GM18867 (cell line): ENCODE data around the gene TMOD4.

Source experiments
- ATAC-seq: cut with Tn5 transposase; IDR thresholded peaks from one replicate; pipeline ENCODE4 v1.9.1; 2021; ENCODE audit warnings: mild to moderate bottlenecking, moderate library complexity; ENCODE audit not compliant: unreplicated experiment

Gene TMOD4

GRCh38 chr1:151143986-151144385, 31.8 kb downstream of the TMOD4 start:
- no peak for ATAC-seq

- ATAC-seq: no peak
Measured at GRCh38 chr1:151143057-151143435, 32.7 kb downstream of the TMOD4 start.

GRCh38 chr1:151142411-151143056, 33.2 kb downstream of the TMOD4 start:
- ATAC-seq: no peak

- no peak for ATAC-seq
Measured at GRCh38 chr1:151137789-151138188, 38.0 kb downstream of the TMOD4 start.

GRCh38 chr1:151135433-151136385, 40.1 kb downstream of the TMOD4 start:
- ATAC-seq: no peak

- no peak for ATAC-seq
Measured at GRCh38 chr1:151134991-151135390, 40.8 kb downstream of the TMOD4 start.

GRCh38 chr1:151134396-151134795, 41.4 kb downstream of the TMOD4 start:
- no peak for ATAC-seq

- ATAC-seq: no peak
Measured at GRCh38 chr1:151133018-151133806, 42.6 kb downstream of the TMOD4 start.

- no peak for ATAC-seq
Measured at GRCh38 chr1:151132335-151133017, 43.3 kb downstream of the TMOD4 start.

GRCh38 chr1:151131701-151132334, 44.0 kb downstream of the TMOD4 start:
- no peak for ATAC-seq

- ATAC-seq: no peak
Measured at GRCh38 chr1:151130987-151131586, 44.7 kb downstream of the TMOD4 start.

GRCh38 chr1:151128800-151129199, 47.0 kb downstream of the TMOD4 start:
- ATAC-seq: no peak

GRCh38 chr1:151124763-151125403, 50.9 kb downstream of the TMOD4 start:
- no peak for ATAC-seq
